GM20431 (cell line): ENCODE results near the gene ASIC1.

ENCODE experiments used
- in situ Hi-C: fragments of 300-500 bp; cut with MseI, MboI; formaldehyde crosslinking; loops from one replicate; pipeline ENCODE4 v1.15.0; 2020; ENCODE audit warnings: low sequenced_read_pairs; ENCODE audit not compliant: unreplicated experiment

The ASIC1 gene

GRCh38 chr12:50102131-50102531 lies 44.7 kb downstream of the ASIC1 start:
- in situ Hi-C loops: no loop called here

GRCh38 chr12:50102646-50103309 lies 45.4 kb downstream of the ASIC1 start:
- in situ Hi-C loops: no loop called here

GRCh38 chr12:50103351-50103750 lies 46.0 kb downstream of the ASIC1 start:
- in situ Hi-C loops: no loop called here

GRCh38 chr12:50103767-50104321 lies 46.4 kb downstream of the ASIC1 start, which contains the start of gene GPD1:
Gene GPD1, plus strand, starts transcription at chr12:50104008. Its CDS starts 43 bp downstream, at chr12:50104051.
- in situ Hi-C loops: no loop called here

GRCh38 chr12:50104417-50105366 lies 47.3 kb downstream of the ASIC1 start:
- in situ Hi-C loops: no loop called here

- in situ Hi-C loops: no loop called here
Observed at GRCh38 chr12:50105913-50106450, 48.6 kb downstream of the ASIC1 start.

GRCh38 chr12:50106907-50107306 lies 49.5 kb downstream of the ASIC1 start:
- in situ Hi-C loops: no loop called here

- in situ Hi-C loops: no loop called here
Observed at GRCh38 chr12:50107416-50108268, 50.2 kb downstream of the ASIC1 start.

GRCh38 chr12:50109319-50109718 lies 51.9 kb downstream of the ASIC1 start:
- in situ Hi-C loops: no loop called here

GRCh38 chr12:50110127-50110761 lies 52.8 kb downstream of the ASIC1 start:
- in situ Hi-C loops: no loop called here

- in situ Hi-C loops: no loop called here
Observed at GRCh38 chr12:50110762-50111351, 53.5 kb downstream of the ASIC1 start.

- in situ Hi-C loops: no loop called here
Observed at GRCh38 chr12:50111395-50111692, 53.9 kb downstream of the ASIC1 start.

- in situ Hi-C loops: no loop called here
Observed at GRCh38 chr12:50111693-50112455, 54.5 kb downstream of the ASIC1 start, which contains the start of gene COX14. Gene COX14, plus strand, starts transcription at chr12:50112236. Its CDS starts 7,808 bp downstream, at chr12:50120044.

GRCh38 chr12:50112456-50113218 lies 55.2 kb downstream of the ASIC1 start:
- in situ Hi-C loops: no loop called here

- in situ Hi-C loops: no loop called here
Observed at GRCh38 chr12:50117057-50117622, 59.7 kb downstream of the ASIC1 start.

GRCh38 chr12:50119387-50119786 lies 62.0 kb downstream of the ASIC1 start:
- in situ Hi-C loops: no loop called here

- in situ Hi-C loops: no loop called here
Observed at GRCh38 chr12:50120521-50120920, 63.1 kb downstream of the ASIC1 start.
